NCI-H82 (cell line): Measurements from ENCODE around the gene ARNT2.

Experiments used
- DNase-seq: peaks from one replicate; lab custom pipeline; 2025; lab: John Stamatoyannopoulos, UW

Gene ARNT2

DNA sequence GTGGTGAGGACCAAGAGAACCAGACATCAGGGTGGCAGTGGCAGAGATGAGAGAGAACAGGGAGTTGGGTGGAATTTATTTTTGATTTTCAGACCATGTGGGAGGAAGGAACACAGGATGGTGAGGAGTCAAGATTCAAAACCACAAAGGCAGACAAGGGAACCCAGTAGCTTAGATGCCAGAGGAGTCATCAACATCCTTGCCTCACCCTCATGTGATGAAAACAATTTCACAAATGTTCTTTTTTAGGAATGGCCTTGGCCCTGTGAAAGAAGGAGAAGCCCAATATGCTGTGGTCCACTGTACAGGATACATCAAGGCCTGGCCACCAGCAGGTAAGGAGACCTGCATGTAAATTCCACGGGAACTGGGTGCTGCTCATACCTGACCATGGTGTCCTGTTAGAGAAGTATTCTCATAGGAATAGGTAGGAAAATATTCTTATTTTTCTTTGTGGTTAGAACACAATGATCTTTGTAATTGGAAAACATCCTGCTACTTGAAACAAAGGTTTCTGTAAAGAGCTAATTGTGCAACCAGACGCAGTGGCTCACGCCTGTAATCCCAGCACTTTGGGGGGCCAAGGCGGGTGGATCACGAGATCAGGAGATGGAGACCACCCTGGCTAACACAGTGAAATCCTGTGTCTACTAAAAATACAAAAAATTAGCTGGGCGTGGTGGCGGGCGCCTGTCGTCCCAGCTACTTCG lies 110.0 kb downstream of the ARNT2 start:
- DNase-seq, result no peak

DNA sequence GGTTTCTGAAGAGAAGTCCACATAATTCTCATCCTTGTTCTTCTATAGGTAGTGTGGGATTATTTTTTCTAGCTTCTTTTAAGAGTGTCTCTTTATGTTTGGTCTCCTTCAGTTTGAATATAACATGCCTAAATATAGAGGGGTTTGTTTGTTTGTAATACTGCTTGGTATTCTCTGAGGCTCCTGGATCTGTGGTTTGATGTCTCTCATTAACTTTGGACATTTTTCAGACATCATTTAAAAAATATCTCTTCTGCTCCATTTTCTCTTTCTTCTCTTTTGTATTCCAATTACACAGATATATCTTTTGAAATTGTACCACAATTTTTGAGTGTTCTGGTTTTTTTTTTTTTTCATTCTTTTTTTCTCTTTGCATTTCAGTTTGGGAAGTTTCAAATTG lies 113.1 kb downstream of the ARNT2 start:
- DNase-seq, result no peak

DNA sequence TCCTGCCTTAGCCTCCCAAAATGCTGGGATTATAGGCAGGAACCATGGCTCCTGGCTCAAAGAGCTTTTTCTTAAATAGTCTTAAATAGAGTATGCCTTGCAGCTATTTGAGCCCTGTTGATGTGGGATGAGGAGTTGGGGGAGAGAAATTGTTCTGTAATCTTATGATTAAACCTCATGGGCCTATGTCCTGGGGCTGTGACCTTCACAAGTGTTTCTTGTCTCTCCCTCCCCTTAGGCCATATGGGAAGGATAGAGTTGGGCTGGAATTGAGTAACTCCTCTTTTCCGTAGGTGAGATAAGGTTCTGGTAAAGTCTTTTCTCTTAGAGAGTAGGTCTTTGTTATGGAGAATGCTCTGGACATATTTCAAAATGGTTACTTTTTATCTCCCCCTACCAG lies 114.3 kb downstream of the ARNT2 start:
- no peak for DNase-seq

DNA sequence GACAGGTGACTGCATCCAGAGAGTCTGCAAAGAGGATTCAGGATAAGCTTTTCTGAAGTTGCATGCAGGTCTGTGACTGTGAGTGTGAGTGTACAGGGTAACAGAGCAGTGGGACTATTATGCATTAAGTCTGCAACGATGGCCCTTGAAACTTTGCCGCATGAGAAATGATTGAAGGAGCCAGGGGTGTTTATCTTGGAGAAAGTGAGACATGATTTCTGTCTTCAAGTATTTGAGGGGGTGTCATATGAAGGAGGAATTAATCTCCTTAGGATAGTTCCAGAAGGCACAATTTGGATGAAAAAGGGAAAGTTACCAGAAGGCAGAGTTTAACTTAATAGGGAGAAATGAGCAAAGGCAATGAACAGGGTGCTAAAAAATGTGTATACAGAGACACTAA lies 119.6 kb downstream of the ARNT2 start:
- DNase-seq, result no peak

DNA sequence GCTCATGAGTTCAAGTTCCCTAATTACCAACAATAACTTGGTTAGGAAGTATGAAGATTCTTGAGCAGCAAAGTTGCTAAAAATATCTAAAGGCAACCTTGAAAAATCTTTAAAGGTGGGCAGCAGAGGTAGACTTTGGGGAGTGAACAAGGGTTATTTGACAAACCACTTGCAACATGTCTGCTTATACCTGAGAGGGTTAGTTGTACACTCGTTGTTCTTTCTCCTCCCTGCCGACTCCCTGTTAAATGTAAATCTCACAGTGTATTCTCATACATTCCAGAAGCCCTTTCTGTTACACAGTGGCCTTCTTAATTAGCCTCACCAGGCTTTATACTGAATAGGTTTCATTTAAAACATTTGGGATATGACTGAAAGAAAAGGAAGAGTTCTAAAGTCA lies 121.7 kb downstream of the ARNT2 start:
- no peak for DNase-seq

DNA sequence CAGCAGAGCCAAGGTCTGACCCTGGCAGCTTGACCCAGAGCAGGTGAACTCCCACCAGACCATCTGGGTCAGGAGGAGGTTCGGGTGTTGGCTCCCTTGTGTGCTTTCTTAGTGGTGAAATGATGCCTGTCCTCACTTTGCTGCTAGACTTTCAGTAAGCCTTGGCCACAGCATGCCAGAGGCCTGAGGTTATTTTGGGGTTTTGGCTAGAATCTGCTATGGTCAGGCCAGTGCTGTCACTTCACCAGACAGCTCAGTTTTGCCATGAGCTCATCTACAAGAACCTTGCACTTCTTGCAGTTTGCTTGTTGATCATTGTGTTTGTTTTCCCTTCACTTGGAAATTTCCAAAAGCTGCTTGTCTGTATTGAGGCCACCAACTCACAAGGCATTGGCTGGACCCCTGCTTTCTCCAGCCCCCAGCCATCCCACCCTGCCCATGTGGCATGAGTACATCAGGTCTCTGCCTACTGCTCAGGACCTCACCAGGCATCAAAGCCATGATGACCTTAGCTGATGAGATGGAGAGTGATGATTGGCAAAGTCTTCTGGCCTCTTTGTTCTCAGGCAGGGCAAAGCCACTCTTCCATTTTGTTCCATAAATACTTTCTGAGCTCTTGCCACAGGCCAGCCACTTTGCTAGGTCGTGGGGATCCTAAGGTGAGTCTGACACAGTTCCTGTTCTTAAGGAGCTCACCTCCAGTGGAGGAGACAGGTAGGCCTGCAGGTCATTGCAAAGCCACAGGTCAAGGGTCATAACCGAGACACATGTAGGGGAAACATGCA lies 122.6 kb downstream of the ARNT2 start:
- no peak for DNase-seq

DNA sequence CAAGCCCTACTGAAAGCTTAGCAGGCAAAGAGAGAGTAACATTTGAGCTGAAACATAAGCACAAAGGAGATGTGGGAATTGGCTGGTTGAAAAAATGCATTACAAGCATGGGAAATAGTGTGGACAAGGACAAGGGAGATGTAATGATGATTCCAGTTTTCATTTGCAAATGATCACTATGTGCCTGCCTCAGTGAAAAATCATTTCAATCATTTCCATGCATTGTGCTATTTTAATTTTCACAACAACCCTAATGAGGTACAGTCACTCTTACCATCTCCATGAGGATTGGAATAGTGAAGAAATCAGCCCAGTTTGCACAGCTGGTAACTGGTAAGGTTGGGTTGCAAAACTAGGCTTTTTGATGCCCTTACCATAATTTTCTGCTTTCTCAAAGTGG lies 123.2 kb downstream of the ARNT2 start:
- no peak for DNase-seq

DNA sequence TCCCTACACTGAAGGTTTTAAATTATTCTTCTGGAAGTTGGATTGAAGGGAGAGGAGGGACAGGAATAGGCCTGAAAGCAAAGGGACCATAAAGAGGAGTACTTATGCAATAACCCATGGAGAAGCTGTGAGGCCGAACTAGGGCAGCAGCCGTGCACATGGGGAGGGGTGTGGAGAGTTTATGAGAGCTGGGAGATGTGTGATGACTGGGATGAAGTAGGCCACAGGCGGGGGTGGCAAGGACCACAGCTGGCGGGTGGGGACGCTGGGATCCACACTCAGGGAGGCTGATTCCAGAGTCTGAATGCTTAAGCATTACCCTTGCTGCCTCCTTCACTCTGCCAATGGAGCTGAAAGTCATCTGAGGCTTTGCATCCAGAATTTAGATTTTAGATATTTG lies 123.8 kb downstream of the ARNT2 start:
- DNase-seq, result no peak

DNA sequence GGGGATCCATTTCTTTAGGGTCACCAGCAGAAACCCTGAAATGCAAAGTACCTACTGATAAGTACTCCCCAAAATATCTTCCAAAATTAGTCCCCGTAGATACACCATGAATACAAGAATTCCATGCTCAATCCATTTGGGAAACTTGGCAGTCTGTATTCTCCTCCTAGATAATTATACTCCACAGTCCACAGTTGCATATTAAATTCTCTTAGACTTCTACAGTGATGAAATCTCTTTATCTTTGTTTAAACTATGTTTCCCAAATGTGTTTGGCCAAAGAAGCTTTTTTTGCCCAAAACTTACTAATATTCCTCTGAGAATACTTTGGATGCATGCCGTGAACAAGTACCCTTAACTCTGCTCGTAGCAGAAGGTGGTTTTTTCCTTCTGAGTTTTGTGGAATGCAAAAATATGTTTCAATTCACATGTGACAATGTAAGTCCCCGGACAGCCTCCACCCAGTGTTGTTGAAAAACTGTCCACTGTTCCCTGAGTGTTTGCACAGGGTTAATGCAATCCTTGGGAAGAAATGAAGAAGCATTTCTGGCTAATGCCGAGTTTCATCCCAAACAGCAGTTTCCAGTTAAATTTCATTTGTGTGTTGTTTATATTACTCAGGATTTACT lies 126.7 kb downstream of the ARNT2 start:
- DNase-seq, result no peak

DNA sequence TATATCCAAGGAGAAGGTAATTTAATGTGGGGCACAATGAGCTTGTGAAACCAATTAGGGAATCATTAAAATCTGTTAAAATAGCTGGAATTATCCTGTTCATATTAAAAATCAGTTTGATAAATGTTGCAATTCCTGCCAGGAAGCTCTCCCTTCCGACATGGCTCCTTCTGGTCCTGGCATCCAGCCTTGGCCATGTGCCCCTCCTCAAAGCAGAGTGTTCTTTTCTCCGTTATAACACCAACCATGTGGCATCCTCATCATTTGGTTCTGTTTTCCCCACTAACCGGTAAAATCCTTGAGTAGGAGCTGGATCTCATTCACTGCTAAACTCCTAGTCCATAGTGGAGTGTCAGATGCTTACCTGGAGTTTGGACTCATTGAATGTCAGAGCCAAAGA lies 127.2 kb downstream of the ARNT2 start:
- DNase-seq, result no peak

DNA sequence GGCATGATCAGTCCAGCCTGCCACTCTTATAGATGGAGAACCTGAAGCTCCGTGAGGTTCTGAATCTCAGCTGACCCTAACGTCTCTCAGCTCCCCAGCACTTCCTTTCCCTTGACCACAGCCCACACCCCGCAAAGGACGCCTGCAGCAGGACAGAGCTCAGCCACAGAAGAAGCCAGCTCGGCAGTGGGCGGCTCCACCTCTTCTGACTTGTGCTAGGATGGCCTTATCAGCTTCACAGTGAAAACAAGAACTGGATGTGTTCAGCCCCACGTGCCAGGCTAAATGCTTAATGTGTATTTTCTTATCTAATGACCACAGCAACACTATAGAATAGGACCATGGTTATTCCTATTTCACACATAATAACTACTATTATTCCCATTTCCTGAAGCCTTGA lies 127.6 kb downstream of the ARNT2 start:
- DNase-seq, result no peak

DNA sequence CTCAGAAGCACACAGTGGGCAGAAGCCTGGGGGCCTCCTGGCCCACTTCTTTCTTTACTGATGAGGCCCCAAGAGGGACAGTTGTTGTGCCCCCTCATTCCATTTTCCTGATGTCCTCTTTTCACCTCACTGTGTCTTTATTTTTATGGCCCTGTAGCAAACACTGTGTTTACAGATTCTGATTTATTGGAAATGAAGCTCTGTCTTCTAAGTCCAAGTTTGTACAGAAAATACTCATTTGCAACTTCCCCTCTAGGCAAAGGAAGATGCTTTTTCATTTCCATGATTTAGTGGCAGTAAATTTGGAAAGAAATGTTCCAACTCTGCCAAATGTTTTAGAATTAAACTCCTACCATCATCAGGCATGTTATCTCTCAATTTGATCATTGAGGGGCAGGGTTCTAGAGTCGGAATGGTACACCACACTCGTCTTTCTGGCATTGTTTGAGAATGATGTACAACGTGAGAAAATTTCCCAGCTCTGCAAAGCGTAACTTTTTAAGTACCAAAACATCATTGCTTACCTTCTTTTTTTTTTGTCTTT lies 129.7 kb downstream of the ARNT2 start:
- DNase-seq, result no peak

DNA sequence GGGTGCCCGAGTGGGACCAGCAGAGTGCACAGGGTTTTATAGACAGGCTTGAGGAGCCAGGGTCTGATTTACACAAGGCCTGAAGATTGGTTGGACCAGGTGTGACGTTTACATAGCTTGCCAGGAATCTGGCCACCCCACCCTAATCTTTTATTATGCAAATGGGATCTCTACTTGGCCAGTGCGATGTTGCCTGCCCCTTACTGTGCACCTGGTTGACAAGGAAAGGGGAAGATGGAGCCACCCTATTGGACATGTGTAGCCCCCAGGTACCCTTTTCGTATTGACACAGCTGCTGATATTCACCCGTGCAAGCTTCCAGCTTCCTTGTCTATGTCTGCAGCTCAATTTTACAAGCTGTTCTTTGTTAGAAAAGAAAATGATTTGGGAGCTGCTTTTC lies 132.0 kb downstream of the ARNT2 start:
- DNase-seq, result no peak

DNA sequence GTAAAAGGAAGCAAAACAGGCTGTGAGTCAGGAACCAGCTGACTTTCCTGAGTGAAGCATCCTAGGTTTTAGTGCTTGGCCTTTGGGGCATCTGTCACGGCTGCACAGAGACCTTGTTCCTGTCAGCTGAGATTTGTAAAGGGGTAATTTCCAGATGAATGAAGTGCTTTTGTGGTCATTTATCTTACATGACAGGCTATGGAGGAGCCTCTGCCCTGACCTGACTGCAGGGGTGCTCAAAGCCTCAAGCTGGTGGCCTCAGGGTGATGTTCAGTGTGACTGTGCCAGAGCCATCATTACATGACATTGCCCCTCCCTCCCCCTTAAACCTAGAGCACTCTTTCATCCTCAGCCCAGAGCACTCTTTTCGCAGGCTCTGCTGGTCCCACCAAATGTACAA lies 132.5 kb downstream of the ARNT2 start:
- DNase-seq, result no peak

DNA sequence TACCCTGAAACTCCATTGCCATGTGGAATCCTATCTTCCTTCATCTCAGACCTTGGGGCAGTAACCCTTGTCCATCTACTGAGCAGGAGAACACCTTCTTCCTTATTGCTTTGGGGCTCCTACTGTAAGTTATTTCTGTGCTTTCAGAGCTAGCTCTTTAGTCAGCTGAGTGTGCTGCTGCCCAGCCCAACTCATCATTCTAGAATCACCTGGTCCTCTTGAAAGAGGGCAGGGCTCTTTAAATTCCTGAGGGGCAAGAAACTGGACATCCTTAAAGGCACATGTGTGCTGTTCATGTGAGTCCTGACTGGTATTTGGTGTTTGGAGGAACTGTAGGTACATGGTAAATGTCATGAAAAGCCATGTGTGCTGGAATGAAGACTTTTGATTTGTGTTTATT lies 140.9 kb downstream of the ARNT2 start:
- no peak for DNase-seq

DNA sequence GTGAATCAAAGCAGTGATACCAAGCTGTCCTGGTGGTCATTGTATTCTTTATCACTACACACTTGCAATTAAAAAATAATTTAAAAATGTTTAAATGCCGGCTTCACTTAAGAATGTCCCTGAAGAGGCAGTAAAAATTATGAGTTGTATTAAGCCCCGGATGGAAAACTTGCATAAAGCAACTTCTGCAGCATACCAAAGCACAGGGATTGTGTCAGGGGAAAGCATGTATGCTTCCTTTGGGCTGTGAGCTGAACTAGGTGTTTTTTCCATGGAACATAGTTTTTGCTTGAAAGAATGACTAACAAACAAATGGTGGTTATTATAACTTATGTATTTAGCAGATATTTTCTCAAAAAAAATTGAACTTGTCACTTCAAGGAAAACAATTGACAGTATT lies 143.1 kb downstream of the ARNT2 start:
- no peak for DNase-seq

DNA sequence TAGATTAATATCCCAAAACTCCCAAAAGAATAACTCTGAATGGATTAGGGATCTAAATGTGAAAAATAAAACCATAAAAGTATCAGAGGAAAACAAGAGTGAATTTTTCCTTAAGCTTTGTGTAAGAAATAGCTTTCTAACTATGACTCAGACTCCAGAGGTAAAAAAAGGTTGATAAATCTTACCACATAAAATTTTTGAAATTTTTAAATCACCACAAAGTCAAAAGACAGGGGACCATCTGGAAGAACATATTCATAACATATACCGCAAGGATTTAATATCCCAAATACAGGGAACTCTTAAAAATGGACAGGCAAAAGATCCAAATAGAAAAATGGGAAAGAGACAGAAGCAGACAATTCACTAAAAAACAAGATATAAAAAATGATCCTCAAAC lies 145.0 kb downstream of the ARNT2 start:
- DNase-seq, result no peak

DNA sequence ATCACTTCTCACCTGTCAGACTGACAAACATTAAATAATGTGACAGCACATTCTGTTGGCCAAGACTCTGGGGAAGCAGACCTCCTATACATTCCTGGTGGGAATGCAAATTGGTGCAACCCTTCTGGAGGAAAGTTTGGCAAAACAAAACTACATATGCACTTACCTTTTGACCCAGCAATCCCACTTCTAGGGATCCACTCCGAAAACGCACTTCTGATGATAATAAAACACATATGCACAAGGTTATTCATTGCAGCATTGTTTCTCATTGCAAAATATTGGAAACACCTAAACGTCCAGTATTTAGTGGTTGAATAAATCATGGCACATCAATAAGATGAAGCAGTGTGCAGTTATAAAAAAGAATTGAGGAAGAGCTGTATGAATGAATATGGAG lies 145.5 kb downstream of the ARNT2 start:
- no peak for DNase-seq

DNA sequence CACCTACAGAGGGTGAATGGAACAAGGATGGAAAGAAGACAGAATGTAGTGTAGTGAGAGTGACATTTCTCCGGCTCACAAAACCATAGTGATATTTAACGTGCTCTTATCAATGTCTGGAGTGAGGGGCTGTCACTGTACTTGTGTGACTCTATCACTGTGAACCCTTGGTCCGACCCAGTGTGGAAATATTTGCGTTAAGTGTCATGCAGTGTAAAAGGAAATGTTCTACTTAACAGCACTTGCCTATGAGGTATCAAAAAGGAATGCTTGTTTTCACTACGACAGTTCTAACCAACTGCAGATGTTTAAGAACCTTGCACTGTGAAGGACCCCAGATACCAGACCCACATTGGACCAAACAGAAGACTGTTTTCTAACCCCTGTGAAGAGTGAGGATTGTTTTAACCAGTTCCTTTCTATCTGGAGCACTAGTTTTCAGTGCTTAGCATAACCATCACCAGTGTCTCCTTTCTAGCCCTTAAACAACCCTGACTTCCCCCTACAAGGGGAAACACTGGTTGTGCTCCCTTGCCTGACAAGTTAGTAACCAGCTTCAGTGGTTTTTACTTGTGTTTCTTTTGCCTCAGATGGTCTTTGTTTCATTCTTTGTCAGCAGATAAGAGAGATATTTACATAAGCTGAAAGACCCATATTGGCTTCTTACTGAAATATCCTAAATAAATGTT lies 146.2 kb downstream of the ARNT2 start:
- DNase-seq, result no peak

DNA sequence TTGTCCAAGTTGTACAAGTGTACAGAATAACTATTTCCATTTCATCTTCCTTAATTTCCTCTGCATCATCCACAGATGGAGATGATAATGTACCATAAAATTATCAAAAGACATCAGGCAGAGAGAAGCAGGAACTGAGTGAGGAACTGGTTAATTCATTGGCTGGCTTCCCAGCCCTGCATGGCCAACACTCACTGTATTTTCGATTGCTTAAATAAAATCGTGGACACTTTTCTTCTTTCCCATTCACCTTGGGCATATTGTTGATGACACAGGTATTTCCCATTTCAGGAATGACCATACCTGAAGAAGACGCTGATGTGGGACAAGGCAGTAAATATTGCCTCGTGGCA lies 146.7 kb downstream of the ARNT2 start:
- no peak for DNase-seq

DNA sequence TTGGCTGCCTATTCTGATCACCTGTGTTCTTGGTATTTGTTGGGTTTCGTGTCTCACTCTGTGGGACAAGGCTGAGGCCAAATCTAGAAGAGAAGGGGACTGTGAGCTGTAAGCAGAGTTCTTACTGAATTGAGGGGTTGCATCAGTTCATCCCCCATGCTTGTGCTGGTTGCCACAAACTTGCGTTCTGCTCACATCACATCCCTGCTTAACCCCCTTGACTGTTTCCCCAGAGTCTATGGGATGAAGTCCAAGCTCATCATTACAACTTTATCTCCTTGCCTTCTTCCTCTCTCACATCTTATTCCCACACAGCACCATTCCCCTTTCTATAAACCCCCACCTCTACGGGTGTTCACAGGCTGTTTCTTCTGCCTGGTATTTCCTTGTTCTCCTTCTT lies 147.2 kb downstream of the ARNT2 start:
- no peak for DNase-seq

DNA sequence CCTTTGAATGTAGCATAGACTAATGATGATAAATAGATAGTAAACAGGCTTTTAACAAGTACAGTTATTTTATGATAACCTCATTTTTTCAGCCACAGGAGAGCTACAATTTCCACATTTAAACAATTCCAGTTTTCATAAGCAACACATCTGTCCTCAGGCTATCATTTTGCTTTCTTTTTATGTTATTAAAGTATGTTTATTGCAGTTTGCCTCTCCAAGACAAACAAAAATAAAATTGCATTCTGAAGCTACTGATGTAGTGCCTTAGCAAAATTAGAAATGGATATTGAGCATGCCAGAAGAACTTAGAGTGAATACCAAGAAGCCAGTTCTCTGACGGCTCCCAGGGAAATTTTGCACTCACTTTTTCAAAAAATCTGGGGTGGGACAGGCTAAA lies 150.4 kb downstream of the ARNT2 start:
- no peak for DNase-seq
